Ishikawa (cell line): ENCODE measurements around the gene CTSZ.

Experiments used
- EP300 ChIP-seq: IDR thresholded peaks from 2 replicates; pipeline ENCODE4 v1.6.1; 2012; ENCODE audit warnings: borderline replicate concordance
- RAD21 ChIP-seq: IDR thresholded peaks from 2 replicates; pipeline ENCODE4 v1.6.1; 2012; ENCODE audit warnings: low read depth
- TAF1 ChIP-seq: IDR thresholded peaks from 2 replicates; pipeline ENCODE4 v1.6.1; 2012; ENCODE audit warnings: low read depth, mild to moderate bottlenecking
- TF ChIP-seq, protein P1 (sequence below): IDR thresholded peaks from 2 replicates; pipeline ENCODE4 v1.6.1; 2012; ENCODE audit warnings: low read depth, mild to moderate bottlenecking

DNA sequence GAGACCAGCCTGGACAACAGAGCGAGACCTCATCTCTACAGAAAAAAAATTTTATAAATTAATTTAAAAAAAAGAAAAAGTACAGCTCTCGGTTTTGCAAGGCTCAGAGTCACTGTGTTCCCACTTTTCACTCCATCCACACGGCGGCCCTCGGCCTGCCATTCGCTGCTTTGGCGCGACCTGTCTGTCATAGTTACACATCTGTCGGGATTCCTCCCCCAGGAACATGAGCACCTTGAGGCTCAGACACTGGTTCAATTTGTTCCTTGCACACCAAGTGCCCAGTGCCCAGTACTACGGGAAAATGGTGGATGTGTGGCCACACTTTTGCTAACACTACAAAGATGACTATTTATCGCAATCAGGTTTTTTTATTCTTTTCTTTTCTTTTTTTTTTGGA is 8.4 kb downstream of the CTSZ start:
- TF ChIP-seq RAD21 = no peak
- TF ChIP-seq TAF1 = no peak
- TF ChIP-seq, protein P1, sequence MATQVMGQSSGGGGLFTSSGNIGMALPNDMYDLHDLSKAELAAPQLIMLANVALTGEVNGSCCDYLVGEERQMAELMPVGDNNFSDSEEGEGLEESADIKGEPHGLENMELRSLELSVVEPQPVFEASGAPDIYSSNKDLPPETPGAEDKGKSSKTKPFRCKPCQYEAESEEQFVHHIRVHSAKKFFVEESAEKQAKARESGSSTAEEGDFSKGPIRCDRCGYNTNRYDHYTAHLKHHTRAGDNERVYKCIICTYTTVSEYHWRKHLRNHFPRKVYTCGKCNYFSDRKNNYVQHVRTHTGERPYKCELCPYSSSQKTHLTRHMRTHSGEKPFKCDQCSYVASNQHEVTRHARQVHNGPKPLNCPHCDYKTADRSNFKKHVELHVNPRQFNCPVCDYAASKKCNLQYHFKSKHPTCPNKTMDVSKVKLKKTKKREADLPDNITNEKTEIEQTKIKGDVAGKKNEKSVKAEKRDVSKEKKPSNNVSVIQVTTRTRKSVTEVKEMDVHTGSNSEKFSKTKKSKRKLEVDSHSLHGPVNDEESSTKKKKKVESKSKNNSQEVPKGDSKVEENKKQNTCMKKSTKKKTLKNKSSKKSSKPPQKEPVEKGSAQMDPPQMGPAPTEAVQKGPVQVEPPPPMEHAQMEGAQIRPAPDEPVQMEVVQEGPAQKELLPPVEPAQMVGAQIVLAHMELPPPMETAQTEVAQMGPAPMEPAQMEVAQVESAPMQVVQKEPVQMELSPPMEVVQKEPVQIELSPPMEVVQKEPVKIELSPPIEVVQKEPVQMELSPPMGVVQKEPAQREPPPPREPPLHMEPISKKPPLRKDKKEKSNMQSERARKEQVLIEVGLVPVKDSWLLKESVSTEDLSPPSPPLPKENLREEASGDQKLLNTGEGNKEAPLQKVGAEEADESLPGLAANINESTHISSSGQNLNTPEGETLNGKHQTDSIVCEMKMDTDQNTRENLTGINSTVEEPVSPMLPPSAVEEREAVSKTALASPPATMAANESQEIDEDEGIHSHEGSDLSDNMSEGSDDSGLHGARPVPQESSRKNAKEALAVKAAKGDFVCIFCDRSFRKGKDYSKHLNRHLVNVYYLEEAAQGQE = no peak
- no peak for TF ChIP-seq EP300
